ENCODE measurements around the gene CHAC2. TPM values are rescaled to one million over a fixed set of nuclear protein-coding genes. Genes with fewer than 3 reads are reported as not detected.

The CHAC2 gene
- total RNA-seq, 1 experiment from 2014 or later, result 9.6 TPM

DNA sequence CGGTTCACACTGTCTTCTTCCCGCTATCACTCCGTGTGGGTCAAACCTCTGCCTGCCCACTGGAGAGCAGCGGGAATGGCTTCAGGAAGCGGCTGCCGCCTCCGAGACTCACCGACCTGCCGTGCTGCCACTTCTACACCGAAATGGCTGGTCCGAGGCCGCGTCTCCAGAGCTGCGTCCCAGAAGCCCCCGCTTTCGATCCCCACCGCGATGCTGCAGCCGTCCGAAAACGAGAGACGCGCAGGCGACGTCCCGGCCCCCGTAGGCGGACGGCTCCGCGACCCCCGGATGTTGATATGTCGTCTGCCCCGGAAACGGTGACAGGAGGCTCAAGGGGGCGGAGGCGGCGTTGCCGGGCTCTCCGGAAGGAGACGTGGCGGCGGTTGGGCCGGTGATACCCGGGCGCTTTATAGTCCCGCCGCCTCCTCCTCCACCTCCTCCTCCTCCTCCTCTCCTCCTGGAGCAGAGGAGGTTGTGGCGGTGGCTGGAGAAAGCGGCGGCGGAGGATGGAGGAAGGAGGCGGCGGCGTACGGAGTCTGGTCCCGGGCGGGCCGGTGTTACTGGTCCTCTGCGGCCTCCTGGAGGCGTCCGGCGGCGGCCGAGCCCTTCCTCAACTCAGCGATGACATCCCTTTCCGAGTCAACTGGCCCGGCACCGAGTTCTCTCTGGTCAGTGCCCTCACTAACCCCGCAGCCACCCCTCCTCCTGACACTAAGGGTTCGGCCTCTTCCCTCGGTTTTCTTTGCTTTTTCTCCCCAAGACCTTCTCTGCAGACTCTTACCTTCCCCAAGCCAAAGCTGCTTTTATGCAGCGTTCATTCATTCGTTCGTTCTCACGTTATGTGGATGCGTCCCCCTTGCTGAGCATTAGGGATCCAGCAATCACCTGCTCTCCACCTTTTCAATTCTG, 19.4 kb downstream of the CHAC2 start, which contains the start of the genes ASB3 and ERLEC1 (continued):
- peak; percentile 94 for TF ChIP-seq MYBL2 (CRISPR knock-in tag; IDR thresholded peaks at IDR 0.05)
- no peak for TF ChIP-seq RELA (CRISPR knock-in tag; IDR thresholded peaks at IDR 0.05; ENCODE audit: borderline replicate concordance)
- no peak for TF ChIP-seq JAZF1 (CRISPR knock-in tag; IDR thresholded peaks at IDR 0.05)
- TF ChIP-seq CREB1 (CRISPR knock-in tag; IDR thresholded peaks at IDR 0.05), result peak; percentile 26; the same call in 1 of the 2 replicates
- no peak for TF ChIP-seq OVOL2 (CRISPR knock-in tag; IDR thresholded peaks at IDR 0.05; ENCODE audit: borderline replicate concordance)
- TF ChIP-seq, protein P1, sequence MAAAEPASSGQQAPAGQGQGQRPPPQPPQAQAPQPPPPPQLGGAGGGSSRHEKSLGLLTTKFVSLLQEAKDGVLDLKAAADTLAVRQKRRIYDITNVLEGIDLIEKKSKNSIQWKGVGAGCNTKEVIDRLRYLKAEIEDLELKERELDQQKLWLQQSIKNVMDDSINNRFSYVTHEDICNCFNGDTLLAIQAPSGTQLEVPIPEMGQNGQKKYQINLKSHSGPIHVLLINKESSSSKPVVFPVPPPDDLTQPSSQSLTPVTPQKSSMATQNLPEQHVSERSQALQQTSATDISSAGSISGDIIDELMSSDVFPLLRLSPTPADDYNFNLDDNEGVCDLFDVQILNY (CRISPR knock-in tag; IDR thresholded peaks at IDR 0.05), result peak; percentile 85; the same call in 1 of the 2 replicates
- TF ChIP-seq, protein P2, sequence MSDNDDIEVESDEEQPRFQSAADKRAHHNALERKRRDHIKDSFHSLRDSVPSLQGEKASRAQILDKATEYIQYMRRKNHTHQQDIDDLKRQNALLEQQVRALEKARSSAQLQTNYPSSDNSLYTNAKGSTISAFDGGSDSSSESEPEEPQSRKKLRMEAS (CRISPR knock-in tag; IDR thresholded peaks at IDR 0.05), result peak; percentile 87; the same call in 1 of the 2 replicates
- TF ChIP-seq HMGXB4 (CRISPR knock-in tag; IDR thresholded peaks at IDR 0.05), result peak; percentile 97
- TF ChIP-seq TP53 (CRISPR knock-in tag; IDR thresholded peaks at IDR 0.05), result no peak; the same call in 1 of the 2 replicates
- TF ChIP-seq MLX (CRISPR knock-in tag; IDR thresholded peaks at IDR 0.05), result 0 out of 2 replicates have a peak, but pooled peaks have one; percentile 73
- no peak for TF ChIP-seq PRRX2 (CRISPR knock-in tag; IDR thresholded peaks at IDR 0.05)
- TF ChIP-seq, protein P3, sequence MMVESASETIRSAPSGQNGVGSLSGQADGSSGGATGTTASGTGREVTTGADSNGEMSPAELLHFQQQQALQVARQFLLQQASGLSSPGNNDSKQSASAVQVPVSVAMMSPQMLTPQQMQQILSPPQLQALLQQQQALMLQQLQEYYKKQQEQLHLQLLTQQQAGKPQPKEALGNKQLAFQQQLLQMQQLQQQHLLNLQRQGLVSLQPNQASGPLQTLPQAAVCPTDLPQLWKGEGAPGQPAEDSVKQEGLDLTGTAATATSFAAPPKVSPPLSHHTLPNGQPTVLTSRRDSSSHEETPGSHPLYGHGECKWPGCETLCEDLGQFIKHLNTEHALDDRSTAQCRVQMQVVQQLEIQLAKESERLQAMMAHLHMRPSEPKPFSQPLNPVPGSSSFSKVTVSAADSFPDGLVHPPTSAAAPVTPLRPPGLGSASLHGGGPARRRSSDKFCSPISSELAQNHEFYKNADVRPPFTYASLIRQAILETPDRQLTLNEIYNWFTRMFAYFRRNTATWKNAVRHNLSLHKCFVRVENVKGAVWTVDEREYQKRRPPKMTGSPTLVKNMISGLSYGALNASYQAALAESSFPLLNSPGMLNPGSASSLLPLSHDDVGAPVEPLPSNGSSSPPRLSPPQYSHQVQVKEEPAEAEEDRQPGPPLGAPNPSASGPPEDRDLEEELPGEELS (CRISPR knock-in tag; IDR thresholded peaks at IDR 0.05), result peak; percentile 74; the same call in 1 of the 2 replicates
- TF ChIP-seq ZBTB43 (CRISPR knock-in tag; IDR thresholded peaks at IDR 0.05), result no peak

DNA sequence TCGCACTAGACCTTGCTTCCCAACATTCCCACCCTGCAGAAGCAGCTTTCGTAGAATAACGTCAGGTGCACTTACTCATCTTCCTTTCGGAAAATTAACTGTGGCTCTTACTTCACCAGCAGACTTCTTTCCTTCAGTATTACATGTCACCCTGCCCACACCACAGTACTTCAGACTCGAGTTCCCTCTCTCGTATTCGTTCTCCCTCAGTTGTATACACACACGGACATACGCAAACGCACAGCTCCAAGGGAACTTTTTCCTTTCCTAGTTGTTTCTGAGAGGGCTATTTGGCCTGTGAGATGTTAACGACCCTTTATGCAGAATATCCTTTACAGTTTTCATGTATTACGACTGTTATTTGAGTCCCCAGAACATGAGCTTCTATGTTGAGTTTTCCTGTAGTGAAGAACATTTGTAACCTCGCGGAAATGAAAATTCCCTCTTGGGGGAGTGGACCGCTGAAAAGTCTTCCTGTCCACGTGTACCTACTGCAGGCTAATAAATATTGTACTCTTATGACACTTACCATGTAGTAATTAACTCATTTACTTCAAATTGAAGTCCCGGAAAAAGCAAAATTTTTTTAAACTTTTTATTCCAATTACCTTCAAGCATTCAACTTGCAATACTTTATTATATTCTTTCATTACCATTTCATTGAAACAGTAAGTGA, 20.1 kb downstream of the CHAC2 start:
- no peak for DNase-seq (ENCODE audit: low spot score)
- ChIA-PET POLR2A (no interaction called here), CTCF (no interaction called here)
- Mint-ChIP-seq H3K27ac (peak overlapping the region; percentile 96), H3K4me3 (peak overlapping the region; percentile 98), H3K9me3 (no peaks in the 10 kb centered on the region), H3K27me3 (ENCODE audit: low read depth) (no peaks in the 10 kb centered on the region), H3K4me1 (peaks cover 36% of the 10 kb centered on the region), H3K36me3 (no peaks in the 10 kb centered on the region)
- TF ChIP-seq RELA (CRISPR knock-in tag; IDR thresholded peaks at IDR 0.05; ENCODE audit: borderline replicate concordance) (no peak), ZNF121 (CRISPR knock-in tag; IDR thresholded peaks at IDR 0.05) (no peak), GTF2I (CRISPR knock-in tag; conservative IDR thresholded peaks at IDR 0.05) (no peak), NR1H2 (CRISPR knock-in tag; IDR thresholded peaks at IDR 0.05) (no peak), ZNF396 (CRISPR knock-in tag; IDR thresholded peaks at IDR 0.05; ENCODE audit: borderline replicate concordance) (no peak), ATF1 (CRISPR knock-in tag; IDR thresholded peaks at IDR 0.05) (no peak), ELF4 (CRISPR knock-in tag; IDR thresholded peaks at IDR 0.05; ENCODE audit: low read depth) (no peak)
- TF ChIP-seq, protein P3 (CRISPR knock-in tag; IDR thresholded peaks at IDR 0.05), result no peak
- TF ChIP-seq, protein P4, sequence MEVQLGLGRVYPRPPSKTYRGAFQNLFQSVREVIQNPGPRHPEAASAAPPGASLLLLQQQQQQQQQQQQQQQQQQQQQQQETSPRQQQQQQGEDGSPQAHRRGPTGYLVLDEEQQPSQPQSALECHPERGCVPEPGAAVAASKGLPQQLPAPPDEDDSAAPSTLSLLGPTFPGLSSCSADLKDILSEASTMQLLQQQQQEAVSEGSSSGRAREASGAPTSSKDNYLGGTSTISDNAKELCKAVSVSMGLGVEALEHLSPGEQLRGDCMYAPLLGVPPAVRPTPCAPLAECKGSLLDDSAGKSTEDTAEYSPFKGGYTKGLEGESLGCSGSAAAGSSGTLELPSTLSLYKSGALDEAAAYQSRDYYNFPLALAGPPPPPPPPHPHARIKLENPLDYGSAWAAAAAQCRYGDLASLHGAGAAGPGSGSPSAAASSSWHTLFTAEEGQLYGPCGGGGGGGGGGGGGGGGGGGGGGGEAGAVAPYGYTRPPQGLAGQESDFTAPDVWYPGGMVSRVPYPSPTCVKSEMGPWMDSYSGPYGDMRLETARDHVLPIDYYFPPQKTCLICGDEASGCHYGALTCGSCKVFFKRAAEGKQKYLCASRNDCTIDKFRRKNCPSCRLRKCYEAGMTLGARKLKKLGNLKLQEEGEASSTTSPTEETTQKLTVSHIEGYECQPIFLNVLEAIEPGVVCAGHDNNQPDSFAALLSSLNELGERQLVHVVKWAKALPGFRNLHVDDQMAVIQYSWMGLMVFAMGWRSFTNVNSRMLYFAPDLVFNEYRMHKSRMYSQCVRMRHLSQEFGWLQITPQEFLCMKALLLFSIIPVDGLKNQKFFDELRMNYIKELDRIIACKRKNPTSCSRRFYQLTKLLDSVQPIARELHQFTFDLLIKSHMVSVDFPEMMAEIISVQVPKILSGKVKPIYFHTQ (CRISPR knock-in tag; IDR thresholded peaks at IDR 0.05), result no peak
- no peak for ATAC-seq
